Fibroblast of villous mesenchyme (primary cell): ENCODE results near the gene ABRACL. TPM values are rescaled to one million over a fixed set of nuclear protein-coding genes. Genes with fewer than 3 reads are reported as not detected.
A peak's percentile ranks its signal among the peaks of the same experiment; 100 is the strongest.

Experiments used
- DNase-seq: peaks from one replicate; pipeline ENCODE4 v3.0.0-alpha.2; 2010; ENCODE audit warnings: low read depth
- H3K4me3 ChIP-seq: 2 replicates; pipeline ENCODE4 v1.5.1; 2011; ENCODE audit warnings: low read depth, mild to moderate bottlenecking, low read length
- CTCF ChIP-seq: IDR thresholded peaks from 2 replicates; pipeline ENCODE4 v1.5.1; 2012; ENCODE audit warnings: low read depth, mild to moderate bottlenecking, low read length; ENCODE audit not compliant: insufficient read depth
- total RNA-seq: library from RNA; depleted of rRNA; stranded (reverse); fragments of >200 nt; gene quantifications from 2 replicates; pipeline ENCODE4 v1.2.3, GENCODE V29; 2012

The ABRACL gene
- total RNA-seq, 1 donor: 54.4 TPM

- TF ChIP-seq CTCF: no peak
- DNase-seq: no peak
- H3K4me3 ChIP-seq: no peak overlapping the region
Observed at GRCh38 chr6:139055709-139056108, 27.2 kb downstream of the ABRACL start.

- no peak for TF ChIP-seq CTCF
- DNase-seq: no peak
- H3K4me3 ChIP-seq: no peak overlapping the region
Observed at GRCh38 chr6:139058029-139058428, 29.5 kb downstream of the ABRACL start.

- DNase-seq: peak; percentile 58
- no peak overlapping the region for H3K4me3 ChIP-seq
- TF ChIP-seq CTCF: no peak
Observed at GRCh38 chr6:139060332-139060731, 31.8 kb downstream of the ABRACL start.

GRCh38 chr6:139062932-139063646 lies 34.5 kb downstream of the ABRACL start:
- peak; percentile 9 for DNase-seq
- TF ChIP-seq CTCF: no peak
- no peak overlapping the region for H3K4me3 ChIP-seq

DNA sequence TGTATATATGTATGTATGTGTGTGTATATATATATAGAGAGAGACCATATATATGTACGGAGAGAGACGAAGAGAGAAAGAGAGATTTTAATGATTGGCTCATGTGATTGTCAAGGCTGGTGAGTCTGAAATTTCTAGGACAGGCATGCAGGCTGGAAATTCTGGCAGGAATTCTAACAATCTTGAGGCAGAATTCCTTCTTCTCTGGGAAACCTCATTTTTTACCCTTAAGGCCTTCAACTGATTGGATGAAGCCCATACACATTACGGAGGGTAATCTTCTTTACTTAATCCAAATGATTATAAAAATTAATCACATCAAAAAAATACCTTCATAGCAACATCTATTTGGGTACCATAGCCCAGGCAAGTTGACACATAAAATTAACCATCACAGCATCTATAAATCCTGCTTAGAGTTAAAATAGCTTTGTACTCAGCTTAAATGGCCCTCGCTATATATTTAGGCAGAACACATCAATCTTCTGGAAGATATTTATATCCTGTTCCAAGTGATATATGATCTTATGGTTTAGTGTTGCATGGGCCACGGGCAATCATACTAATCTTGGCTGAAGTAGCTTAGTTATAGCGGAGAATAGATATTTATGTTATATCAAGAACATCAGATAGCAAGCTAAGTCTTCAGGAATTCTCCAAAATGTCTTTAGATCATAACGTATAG lies 36.6 kb downstream of the ABRACL start:
- no peak for DNase-seq
- H3K4me3 ChIP-seq: no peak overlapping the region
- no peak for TF ChIP-seq CTCF

GRCh38 chr6:139066080-139066479 lies 37.5 kb downstream of the ABRACL start:
- DNase-seq: no peak
- H3K4me3 ChIP-seq: no peak overlapping the region
- no peak for TF ChIP-seq CTCF
